Suprapubic skin (tissue), 4 donors: Measurements from ENCODE around the gene MS4A10.

Experiments
- CTCF ChIP-seq, 2 donors: fragments of 200-600 bp in 1 of 2; fragments of 450-650 bp in 1 of 2; sonication (generic) in 1 of 2; IDR thresholded peaks; one replicate each; pipeline ENCODE4 v1.5.1; 2016 to 2019; ENCODE audit warnings: antibody characterized with exemption in 2 of 2, mild to moderate bottlenecking in 1 of 2, moderate library complexity in 1 of 2
- EP300 ChIP-seq: sonication (generic); formaldehyde crosslinking; IDR thresholded peaks from one replicate; pipeline ENCODE4 v1.6.1; 2017; ENCODE audit warnings: antibody characterized with exemption
- POLR2AphosphoS5 ChIP-seq, 3 donors: sonication (generic); formaldehyde crosslinking; IDR thresholded peaks; one replicate each; pipeline ENCODE4 v1.6.1; 2017; ENCODE audit warnings: antibody characterized with exemption in 3 of 3

GRCh38 chr11:60831501-60832079 is 46.5 kb downstream of the MS4A10 start:
- TF ChIP-seq CTCF (IDR thresholded peaks at IDR 0.05) = no peak
- TF ChIP-seq POLR2AphosphoS5 (IDR thresholded peaks at IDR 0.05) = no peak
- no peak for TF ChIP-seq EP300
